GM21526 (cell line): ENCODE results near the gene TSEN2.

ENCODE experiments used
- ATAC-seq: cut with Tn5 transposase; IDR thresholded peaks from one replicate; pipeline ENCODE4 v1.9.1; 2021; ENCODE audit warnings: moderate library complexity; ENCODE audit not compliant: unreplicated experiment, low FRiP score

Gene TSEN2

DNA sequence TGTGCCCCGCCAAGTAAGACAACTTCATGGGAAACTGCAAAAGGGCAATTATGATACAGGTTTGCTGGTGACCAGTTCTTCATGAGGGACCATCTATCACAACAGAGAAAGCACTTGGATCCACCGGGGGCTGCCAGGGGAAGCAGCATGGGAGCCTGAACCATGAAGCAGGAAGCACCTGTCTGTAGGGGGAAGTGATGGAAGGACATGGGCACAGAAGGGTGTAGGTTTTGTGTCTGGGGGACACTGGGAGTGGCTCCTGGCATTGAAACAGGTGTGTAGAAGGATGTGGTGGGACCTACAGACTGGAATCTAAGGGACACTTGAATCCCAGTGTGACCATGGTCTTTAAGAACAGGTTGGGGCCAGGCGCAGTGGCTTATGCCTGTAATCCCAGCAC lies 95.2 kb downstream of the TSEN2 start:
- no peak for ATAC-seq

- ATAC-seq, result no peak
These were observed 95.6 kb downstream of the TSEN2 start for GRCh38 chr3:12579905-12580304.

DNA sequence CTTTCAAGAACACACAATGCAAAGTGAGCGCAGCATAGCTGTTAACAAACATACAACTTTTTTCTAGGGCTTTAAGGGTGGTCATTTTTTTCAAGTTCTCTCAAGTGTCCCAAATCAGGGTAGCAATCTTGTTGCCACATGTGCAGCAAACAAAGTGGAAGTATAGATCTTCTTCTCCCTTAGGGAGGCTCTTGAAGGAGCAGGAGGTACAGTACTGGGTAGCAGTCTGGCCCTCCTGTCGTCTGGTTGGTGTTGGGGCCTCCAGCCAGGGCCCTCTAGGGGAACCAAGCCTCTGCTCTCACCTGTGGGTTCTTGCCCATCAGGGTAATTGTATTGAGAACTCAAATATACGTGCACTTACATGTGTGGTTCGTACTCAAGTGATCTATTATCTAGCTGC lies 98.5 kb downstream of the TSEN2 start:
- ATAC-seq, result no peak
